ENCODE measurements around the gene ALG3. TPM values are rescaled to one million over a fixed set of nuclear protein-coding genes. Genes with fewer than 3 reads are reported as not detected.

ALG3 gene
- total and polyA plus RNA-seq, 7 donors, result 15.8 to 93.7 (median 36.7) TPM

DNA sequence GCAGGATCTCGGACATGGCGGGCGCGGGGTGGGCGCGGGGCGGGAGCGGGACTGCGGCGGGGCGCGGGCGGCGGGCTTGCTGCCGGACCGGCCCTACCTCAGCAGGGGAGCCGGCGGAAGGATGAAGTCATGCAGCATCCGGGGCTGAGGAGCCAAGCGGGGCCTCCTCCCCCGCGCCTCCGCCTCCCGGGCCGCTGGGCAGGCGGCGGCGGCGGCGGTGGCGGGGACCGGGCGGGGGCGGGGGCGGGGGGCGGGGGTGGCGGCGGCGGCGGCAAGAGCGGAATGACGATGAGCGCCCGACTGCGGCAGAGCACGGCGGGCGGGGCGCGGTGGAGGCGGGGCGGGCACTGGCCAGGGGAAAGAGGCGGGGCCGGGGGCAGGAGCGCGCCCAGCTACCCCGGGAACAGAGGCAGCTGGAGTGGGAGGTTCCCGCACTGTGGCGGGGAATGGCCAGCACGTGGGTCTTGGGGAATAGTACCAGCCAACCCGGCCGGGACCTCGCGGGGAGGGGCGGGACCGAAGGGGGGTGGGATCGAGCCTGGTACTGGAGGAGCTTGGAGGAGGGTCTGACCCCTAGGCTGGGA, 12.6 kb upstream of the ALG3 start, which contains the start of gene CAMK2N2:
TSS of gene CAMK2N2 (minus strand) at position 284 of the 584 bp plus-strand sequence. CDS start at position 16, 268 bp downstream.
- H3K9me3 ChIP-seq, result no peaks in the 10 kb centered on the region
- ATAC-seq (peak; percentile 57 to 76 (median 68)), DNase-seq (peak; percentile 66 to 68)
- no peak within 1 kb of the TSS for H3K27ac ChIP-seq
- H3K4me1 ChIP-seq, result peaks cover 18% of the 10 kb centered on the region
- TF ChIP-seq, protein P1, sequence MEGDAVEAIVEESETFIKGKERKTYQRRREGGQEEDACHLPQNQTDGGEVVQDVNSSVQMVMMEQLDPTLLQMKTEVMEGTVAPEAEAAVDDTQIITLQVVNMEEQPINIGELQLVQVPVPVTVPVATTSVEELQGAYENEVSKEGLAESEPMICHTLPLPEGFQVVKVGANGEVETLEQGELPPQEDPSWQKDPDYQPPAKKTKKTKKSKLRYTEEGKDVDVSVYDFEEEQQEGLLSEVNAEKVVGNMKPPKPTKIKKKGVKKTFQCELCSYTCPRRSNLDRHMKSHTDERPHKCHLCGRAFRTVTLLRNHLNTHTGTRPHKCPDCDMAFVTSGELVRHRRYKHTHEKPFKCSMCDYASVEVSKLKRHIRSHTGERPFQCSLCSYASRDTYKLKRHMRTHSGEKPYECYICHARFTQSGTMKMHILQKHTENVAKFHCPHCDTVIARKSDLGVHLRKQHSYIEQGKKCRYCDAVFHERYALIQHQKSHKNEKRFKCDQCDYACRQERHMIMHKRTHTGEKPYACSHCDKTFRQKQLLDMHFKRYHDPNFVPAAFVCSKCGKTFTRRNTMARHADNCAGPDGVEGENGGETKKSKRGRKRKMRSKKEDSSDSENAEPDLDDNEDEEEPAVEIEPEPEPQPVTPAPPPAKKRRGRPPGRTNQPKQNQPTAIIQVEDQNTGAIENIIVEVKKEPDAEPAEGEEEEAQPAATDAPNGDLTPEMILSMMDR (IDR thresholded peaks at IDR 0.05), result no peak
- H3K4me3 ChIP-seq, result peak within 1 kb of the TSS; percentile 58
- intact Hi-C loops (cut with DNase I), result no loop called here
- H3K27me3 ChIP-seq (ENCODE audit: insufficient read depth in 3 of 3, low read length in 2 of 3), result peaks cover 2 to 71% (median 11%) of the 10 kb centered on the region in 3 donors
- 0 to 1% (median 1%) methylated on average over 25 to 66 of the region's 67 CpGs for WGBS, 3 donors
- H3K36me3 ChIP-seq (ENCODE audit: insufficient read depth in 1 of 2, low read depth in 1 of 2), result no peaks in the 10 kb centered on the region

DNA sequence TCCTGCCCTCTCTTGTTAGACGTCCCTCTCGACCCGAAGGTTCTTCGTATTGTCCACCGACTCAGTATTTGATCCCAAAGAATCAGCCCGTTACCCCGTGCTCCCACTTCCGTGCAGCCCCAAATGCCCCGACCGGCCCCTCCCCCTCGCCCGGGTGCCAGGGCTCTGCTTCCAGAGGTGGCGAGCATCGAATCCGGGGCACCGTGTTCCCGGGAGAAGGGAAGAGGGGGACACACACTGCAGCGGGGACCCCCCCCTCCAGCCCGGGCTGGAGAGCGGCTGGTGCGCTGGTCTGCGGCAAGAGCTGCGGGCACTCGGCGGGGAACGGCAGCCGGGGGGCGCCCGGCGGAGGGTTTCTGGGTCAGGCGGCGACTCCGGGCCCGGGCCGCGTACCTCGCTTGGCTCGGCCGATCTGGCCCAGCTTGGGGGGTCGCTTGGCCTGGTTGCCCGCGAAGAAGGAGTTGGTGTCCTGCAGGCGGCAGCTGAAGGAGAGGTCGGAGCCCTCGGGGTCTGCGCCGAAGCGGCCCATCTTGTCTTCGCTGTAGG, 12.0 kb upstream of the ALG3 start:
- peaks cover 2 to 68% (median 11%) of the 10 kb centered on the region in 3 donors for H3K27me3 ChIP-seq (ENCODE audit: insufficient read depth in 3 of 3, low read length in 2 of 3)
- DNase-seq (no peak), ATAC-seq (no peak)
- no peaks in the 10 kb centered on the region for H3K9me3 ChIP-seq
- H3K4me1 ChIP-seq, result peaks cover 18% of the 10 kb centered on the region
- WGBS, 3 donors, result 0 to 2% (median 1%) methylated on average over 41 to 49 of the region's 49 CpGs
- TF ChIP-seq, protein P1 (IDR thresholded peaks at IDR 0.05), result no peak
- no peak overlapping the region for H3K27ac ChIP-seq
- peak overlapping the region; percentile 58 for H3K4me3 ChIP-seq
- intact Hi-C loops (cut with DNase I), result no loop called here
- no peaks in the 10 kb centered on the region for H3K36me3 ChIP-seq (ENCODE audit: insufficient read depth in 1 of 2, low read depth in 1 of 2)

DNA sequence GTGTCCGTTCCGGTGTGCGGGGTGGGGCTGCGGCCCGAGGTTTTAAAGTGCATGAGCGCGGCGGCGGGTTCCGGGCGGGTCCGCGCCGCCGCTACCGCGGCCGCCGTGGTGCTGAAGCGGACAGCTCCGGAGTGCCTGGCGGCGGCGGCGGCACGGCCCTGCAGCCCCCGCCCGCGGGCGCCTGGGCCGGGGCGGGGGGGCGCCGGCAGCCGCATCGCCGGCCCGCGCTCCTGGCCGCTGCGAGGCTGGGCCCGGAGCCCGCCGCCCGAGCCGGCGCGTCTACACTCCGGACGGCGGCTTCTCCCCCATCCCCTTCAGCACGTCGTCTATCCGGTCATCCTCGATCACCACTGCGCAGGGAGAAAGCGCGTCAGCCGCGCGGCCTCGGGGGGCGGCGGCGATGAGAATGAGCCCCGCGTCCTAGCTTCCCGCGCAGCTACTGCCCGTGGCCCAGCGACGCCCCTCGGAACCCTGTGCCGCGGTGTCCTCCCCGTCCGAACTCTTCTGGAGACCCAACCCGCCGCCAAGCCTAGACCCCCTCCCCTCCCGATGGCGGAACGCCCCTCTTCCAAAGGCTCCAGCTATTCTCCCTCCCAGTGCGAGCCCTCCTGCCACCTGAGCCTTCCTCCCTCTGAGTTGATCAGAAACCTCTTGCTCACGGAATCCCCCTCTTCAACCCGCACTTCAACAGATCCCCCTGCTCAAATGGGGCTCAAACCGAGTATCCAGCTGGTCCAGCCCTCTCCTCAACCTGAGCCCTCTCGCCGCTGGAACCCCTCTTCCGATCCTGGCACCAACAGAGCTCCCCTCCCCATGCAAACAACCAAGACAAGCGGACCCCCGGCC, 11.3 kb upstream of the ALG3 start:
- H3K9me3 ChIP-seq, result no peaks in the 10 kb centered on the region
- H3K27ac ChIP-seq, result no peak overlapping the region
- peak; percentile 64 to 75 (median 69) for ATAC-seq
- no peak for DNase-seq
- H3K4me3 ChIP-seq, result peak overlapping the region; percentile 43
- 1 to 2% (median 1%) methylated on average over 45 to 91 of the region's 91 CpGs for WGBS, 3 donors
- intact Hi-C loops (cut with DNase I), result loop anchor here in 1 of 2 donors (10.0 kb wide), 1 partner anchor 365 kb away; no protein-coding TSS in a partner anchor
- peaks cover 2 to 65% (median 11%) of the 10 kb centered on the region in 3 donors for H3K27me3 ChIP-seq (ENCODE audit: insufficient read depth in 3 of 3, low read length in 2 of 3)
- TF ChIP-seq, protein P1 (IDR thresholded peaks at IDR 0.05), result no peak
- no peaks in the 10 kb centered on the region for H3K36me3 ChIP-seq (ENCODE audit: insufficient read depth in 1 of 2, low read depth in 1 of 2)
- H3K4me1 ChIP-seq, result peaks cover 18% of the 10 kb centered on the region

DNA sequence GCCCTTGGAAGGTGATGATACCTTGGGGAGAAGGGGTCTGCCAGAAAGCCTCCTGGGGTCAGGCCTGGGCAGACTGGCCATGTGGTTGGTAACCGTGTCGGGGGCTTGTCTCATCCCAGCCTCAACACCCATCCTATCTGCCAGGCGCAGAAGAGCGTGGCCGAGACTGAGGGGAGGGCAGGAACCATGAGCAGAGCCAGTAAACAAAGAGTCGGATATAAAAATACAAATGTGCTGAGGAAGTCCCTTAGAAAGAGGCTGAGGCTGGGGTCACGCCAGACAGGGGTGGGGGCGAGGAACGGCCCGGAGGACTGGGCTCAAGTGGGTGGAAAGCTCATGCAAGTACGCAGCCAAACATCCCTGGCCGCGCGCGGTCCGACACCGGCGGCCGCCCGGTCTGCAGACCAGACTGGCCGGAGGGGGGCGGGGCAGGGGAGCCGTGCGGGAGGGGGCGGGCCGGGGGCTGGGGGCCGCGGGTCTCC, 10.7 kb upstream of the ALG3 start:
- Histone ChIP-seq H3K4me3 (peak overlapping the region; percentile 28), H3K27ac (no peak overlapping the region), H3K4me1 (peaks cover 18% of the 10 kb centered on the region), H3K9me3 (no peaks in the 10 kb centered on the region), H3K36me3 (ENCODE audit: insufficient read depth in 1 of 2, low read depth in 1 of 2) (no peaks in the 10 kb centered on the region), H3K27me3 (ENCODE audit: insufficient read depth in 3 of 3, low read length in 2 of 3) (peaks cover 0 to 58% (median 10%) of the 10 kb centered on the region in 3 donors)
- intact Hi-C loops (cut with DNase I), result loop anchor here in 1 of 2 donors (10.0 kb wide), 1 partner anchor 365 kb away; no protein-coding TSS in a partner anchor
- peak in 1 of 4 donors; percentile 31 for ATAC-seq
- WGBS, 3 donors, result 12 to 23% (median 16%) methylated on average over 11 to 28 of the region's 28 CpGs
- TF ChIP-seq, protein P1 (IDR thresholded peaks at IDR 0.05), result no peak
- no peak for DNase-seq

Measured in psoas muscle (tissue), 8 donors.